AG08395 (cell line): ENCODE measurements around the gene OR10A2.
"Not testable (repeated sequence)": the region's sequence is repeated elsewhere in the genome, so short reads cannot be mapped to it uniquely, and the experiment has no call there.

Experiments used
- DNase-seq: peaks from one replicate; pipeline ENCODE4 v3.0.0; 2012; ENCODE audit warnings: mixed read lengths, low spot score

The OR10A2 gene

DNA sequence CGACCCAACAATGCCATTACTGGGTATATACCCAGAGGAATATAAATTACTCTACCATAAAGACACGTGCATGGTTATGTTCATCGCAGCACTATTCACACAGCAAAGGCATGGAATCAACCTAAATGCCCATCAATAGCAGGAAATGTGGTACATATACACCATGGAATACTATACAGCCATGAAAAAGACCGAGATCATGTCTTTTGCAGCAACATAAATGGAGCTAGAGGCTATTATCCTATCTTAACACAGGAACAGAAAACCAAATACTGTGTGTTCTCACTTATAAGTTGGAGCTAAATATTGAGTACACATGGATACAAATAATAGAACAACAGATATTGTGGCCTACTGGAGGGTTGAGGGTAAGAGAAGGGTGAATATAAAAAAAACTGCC is 26.0 kb downstream of the OR10A2 start:
- DNase-seq, result no peak

- no peak for DNase-seq
These were observed 27.0 kb downstream of the OR10A2 start for GRCh38 chr11:6889835-6890234.

GRCh38 chr11:6892400-6892799 is 29.5 kb downstream of the OR10A2 start, which contains the start of gene OR2D2:
Gene OR2D2 (minus strand): TSS chr11:6892500. CDS start chr11:6892500, 0 bp downstream.
- DNase-seq, result no peak

- no peak for DNase-seq
These were observed 31.2 kb downstream of the OR10A2 start for GRCh38 chr11:6894097-6894496.

GRCh38 chr11:6895010-6895409 is 32.2 kb downstream of the OR10A2 start:
- DNase-seq, result no peak

- DNase-seq, result no peak
These were observed 36.1 kb downstream of the OR10A2 start for GRCh38 chr11:6898911-6899310.

DNA sequence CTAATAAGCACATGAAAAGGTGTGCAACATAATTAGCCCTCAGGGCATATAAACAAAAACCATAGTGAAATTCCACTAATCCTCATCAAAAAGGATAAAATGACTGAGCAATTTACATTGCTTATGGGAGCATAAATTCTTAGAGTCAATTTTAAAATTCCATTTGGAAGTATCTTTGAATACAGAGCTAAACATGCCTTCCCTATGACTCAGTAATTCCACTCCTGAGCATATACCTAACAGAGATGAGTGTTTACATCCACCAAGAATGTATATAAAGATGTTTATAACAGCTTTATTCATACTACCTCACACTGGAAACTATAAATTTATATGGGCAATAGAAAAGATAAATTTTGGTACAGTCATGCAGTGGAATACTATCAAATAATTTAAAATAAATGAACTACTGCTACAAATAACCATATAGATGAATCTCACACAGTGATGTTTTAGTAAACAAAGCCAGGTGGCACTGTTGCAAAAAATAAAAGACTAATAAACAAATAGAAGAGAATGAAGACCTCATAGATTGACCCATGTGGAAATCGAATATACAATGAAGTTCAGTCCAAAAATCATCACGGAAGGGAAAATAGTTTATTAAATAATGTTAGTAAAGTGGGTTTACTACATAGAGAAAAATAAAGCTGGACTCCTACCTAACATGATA is 37.6 kb downstream of the OR10A2 start:
- DNase-seq, result no peak

- not testable (repeated sequence) for DNase-seq
These were observed 41.9 kb downstream of the OR10A2 start for GRCh38 chr11:6904804-6905203.

DNA sequence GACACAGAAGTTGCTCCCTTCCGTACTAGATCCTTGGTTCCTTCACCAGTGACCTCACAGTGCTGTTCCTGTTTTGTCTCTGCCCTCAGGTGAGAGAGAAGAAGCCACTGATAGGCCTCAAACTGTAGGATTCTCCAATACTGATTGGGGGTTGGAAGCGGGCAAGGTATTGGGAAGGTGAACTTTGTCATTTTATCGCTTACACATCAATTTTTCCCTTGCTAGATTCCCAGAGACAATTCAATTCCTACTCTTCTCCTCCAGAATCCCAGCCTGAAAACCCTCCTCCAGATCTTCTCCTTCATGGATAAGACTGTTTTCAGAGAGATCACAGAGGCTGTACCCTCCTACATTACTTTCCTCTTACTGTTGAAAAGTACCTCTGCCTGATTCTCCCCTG is 48.5 kb downstream of the OR10A2 start:
- no peak for DNase-seq

DNA sequence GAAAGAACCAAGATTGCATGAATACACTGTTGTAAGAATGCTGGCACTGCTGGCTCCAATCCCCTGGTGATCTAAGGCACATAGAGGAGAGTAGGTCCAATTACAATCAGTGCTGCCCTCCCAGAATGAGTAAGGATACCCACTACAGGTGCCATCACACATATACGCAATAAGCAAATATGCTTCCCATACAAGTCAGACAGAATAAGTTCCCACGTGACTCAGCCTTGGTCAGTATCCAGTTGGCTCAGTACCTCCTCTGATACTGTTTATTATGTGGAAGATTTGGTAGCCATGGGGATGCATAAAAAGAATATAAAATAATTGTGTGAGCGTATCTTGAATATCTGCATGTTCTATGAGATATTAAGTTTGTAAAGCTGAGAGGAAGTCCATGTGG is 49.1 kb downstream of the OR10A2 start:
- no peak for DNase-seq

GRCh38 chr11:6919698-6920097 is 56.8 kb downstream of the OR10A2 start:
- DNase-seq, result no peak

DNA sequence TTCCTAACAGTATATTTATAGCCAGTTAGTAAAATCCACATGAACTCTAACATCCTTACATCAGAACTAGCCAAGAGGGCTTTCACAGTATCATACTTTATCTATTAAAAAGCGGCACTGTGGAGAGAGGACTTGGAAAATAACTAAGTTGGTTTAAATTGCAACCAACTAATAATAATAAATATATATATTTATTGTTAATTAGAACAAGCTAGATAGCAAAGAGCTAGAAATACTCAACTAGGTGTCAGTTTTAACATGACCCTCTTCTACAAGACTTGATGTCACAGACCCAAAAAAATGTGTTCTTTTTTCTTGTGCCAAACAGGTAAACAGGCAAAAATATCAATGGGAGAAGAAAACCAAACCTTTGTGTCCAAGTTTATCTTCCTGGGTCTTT is 57.8 kb downstream of the OR10A2 start, which contains the start of gene OR2D3:
TSS of gene OR2D3 (plus strand) at position 301 of the 400 bp plus-strand sequence. CDS start at position 301, 0 bp downstream.
- no peak for DNase-seq
